ENCODE measurements around the gene HOXB4. TPM values are rescaled to one million over a fixed set of nuclear protein-coding genes. Genes with fewer than 3 reads are reported as not detected.
A peak's percentile ranks its signal among the peaks of the same experiment; 100 is the strongest.

The HOXB4 gene
- total RNA-seq, 2 experiments from 2014 or later: 7.4 to 8.9 TPM

- Histone ChIP-seq H3K79me2 (ENCODE audit: insufficient read depth, low read depth, low read length) (no peaks in the 10 kb centered on the region), H3K4me3 (ENCODE audit: low read depth, low read length, poor library complexity, severe bottlenecking) (no peak overlapping the region), H3K9me3 (ENCODE audit: low read length) (no peaks in the 10 kb centered on the region), H3K4me1 (ENCODE audit: insufficient read depth, low read length, poor library complexity, severe bottlenecking) (no peaks in the 10 kb centered on the region), H3K9me2 (ENCODE audit: insufficient read depth, low read length) (no peaks in the 10 kb centered on the region), H3K27ac (ENCODE audit: low read depth, low read length, poor library complexity, severe bottlenecking) (no peak overlapping the region), H2AFZ (ENCODE audit: low read length) (no peak overlapping the region), H3K4me2 (ENCODE audit: low read length) (no peak overlapping the region), H3K36me3 (ENCODE audit: insufficient read depth, low read length) (no peaks in the 10 kb centered on the region), H4K20me1 (ENCODE audit: insufficient read depth, low read length) (no peaks in the 10 kb centered on the region)
- DNase-seq (ENCODE audit: low spot score): no peak
- intact Hi-C loops (cut with micrococcal nuclease; ENCODE audit: unreplicated experiment): no loop called here
- no peak for TF ChIP-seq EZH2phosphoT487 (IDR thresholded peaks at IDR 0.05; ENCODE audit: borderline replicate concordance, low read depth, low read length)
- TF ChIP-seq, protein P1, sequence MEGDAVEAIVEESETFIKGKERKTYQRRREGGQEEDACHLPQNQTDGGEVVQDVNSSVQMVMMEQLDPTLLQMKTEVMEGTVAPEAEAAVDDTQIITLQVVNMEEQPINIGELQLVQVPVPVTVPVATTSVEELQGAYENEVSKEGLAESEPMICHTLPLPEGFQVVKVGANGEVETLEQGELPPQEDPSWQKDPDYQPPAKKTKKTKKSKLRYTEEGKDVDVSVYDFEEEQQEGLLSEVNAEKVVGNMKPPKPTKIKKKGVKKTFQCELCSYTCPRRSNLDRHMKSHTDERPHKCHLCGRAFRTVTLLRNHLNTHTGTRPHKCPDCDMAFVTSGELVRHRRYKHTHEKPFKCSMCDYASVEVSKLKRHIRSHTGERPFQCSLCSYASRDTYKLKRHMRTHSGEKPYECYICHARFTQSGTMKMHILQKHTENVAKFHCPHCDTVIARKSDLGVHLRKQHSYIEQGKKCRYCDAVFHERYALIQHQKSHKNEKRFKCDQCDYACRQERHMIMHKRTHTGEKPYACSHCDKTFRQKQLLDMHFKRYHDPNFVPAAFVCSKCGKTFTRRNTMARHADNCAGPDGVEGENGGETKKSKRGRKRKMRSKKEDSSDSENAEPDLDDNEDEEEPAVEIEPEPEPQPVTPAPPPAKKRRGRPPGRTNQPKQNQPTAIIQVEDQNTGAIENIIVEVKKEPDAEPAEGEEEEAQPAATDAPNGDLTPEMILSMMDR (conservative IDR thresholded peaks at IDR 0.05; ENCODE audit: low read length): no peak
- ChIA-PET POLR2A (no interaction called here), CTCF (ENCODE audit: unreplicated experiment) (no interaction called here)
- BruUV-seq (replicated peaks): no TSS peak
These were observed 49.0 kb downstream of the HOXB4 start for GRCh38 chr17:48528936-48529682.

GRCh38 chr17:48528153-48528935, 49.8 kb downstream of the HOXB4 start:
- H3K27ac ChIP-seq (ENCODE audit: low read depth, low read length, poor library complexity, severe bottlenecking): no peak overlapping the region
- TF ChIP-seq, protein P1 (conservative IDR thresholded peaks at IDR 0.05; ENCODE audit: low read length): no peak
- TF ChIP-seq EZH2phosphoT487 (IDR thresholded peaks at IDR 0.05; ENCODE audit: borderline replicate concordance, low read depth, low read length): no peak
- no peaks in the 10 kb centered on the region for H4K20me1 ChIP-seq (ENCODE audit: insufficient read depth, low read length)
- CTCF ChIA-PET (ENCODE audit: unreplicated experiment): interaction anchor here (0.6 kb wide), 1 partner anchor 1579 kb away, joined by 4 read pairs; no protein-coding TSS in a partner anchor
- 0 out of 2 replicates have a peak overlapping the region, but pooled peaks have one; percentile 18 for H2AFZ ChIP-seq (ENCODE audit: low read length)
- no peaks in the 10 kb centered on the region for H3K36me3 ChIP-seq (ENCODE audit: insufficient read depth, low read length)
- no peaks in the 10 kb centered on the region for H3K79me2 ChIP-seq (ENCODE audit: insufficient read depth, low read depth, low read length)
- intact Hi-C loops (cut with micrococcal nuclease; ENCODE audit: unreplicated experiment): no loop called here
- no peaks in the 10 kb centered on the region for H3K9me3 ChIP-seq (ENCODE audit: low read length)
- BruUV-seq (replicated peaks): no TSS peak
- POLR2A ChIA-PET: no interaction called here
- no peak overlapping the region for H3K4me2 ChIP-seq (ENCODE audit: low read length)
- H3K4me1 ChIP-seq (ENCODE audit: insufficient read depth, low read length, poor library complexity, severe bottlenecking): no peaks in the 10 kb centered on the region
- no peaks in the 10 kb centered on the region for H3K9me2 ChIP-seq (ENCODE audit: insufficient read depth, low read length)
- no peak overlapping the region for H3K4me3 ChIP-seq (ENCODE audit: low read depth, low read length, poor library complexity, severe bottlenecking)
- no peak for DNase-seq (ENCODE audit: low spot score)

Data from OCI-LY7 (cell line).